ENCODE measurements around the gene VPS18. TPM values are rescaled to one million over a fixed set of nuclear protein-coding genes. Genes with fewer than 3 reads are reported as not detected.

The VPS18 gene
- total RNA-seq, 1 donor from 2014 or later, result 37.6 TPM

DNA sequence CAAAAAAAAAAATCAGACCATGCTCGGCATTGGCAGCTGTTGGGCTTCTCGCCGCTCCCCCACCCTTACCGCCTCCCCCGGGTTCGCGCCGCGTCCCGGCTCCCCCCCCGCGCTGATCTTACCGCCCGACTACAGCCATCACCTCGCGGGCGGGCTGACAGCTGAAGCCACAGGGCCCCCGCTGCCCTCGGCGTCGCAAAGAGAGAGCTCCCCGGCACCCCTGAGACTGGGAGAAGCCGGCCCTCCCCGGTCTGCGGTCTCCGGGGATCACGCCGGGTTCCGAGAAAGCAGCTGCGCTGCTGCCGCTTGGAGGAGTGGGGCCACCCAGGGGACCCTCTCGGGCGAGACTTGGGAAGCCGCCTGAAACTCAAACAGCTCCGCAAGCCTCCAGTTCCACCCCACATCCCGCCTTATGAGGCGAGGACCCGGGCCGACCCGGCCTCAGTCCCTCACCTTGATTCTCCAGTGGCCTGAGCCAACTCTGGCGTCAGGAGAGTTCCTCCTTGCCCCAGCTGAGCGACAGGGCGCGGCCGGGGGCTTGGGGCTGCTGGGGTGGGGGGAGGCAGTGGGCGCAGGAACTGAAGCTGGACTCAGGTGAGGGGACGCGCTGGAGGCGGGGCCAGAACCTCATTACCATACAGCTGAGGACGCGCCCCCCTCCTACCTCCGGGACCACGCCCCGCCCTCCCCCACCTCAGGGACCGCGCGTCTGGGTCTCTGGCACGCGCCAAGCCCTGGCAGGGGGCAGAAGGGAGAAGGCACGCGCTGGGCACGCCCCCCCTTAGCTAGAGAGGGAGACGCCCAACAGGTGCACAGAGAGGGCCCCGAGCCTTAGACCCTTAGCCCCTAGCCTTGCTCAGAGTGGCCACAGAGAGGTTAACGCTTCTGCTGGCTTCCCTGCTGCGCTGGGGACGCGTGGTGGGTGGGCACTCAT is 33.9 kb downstream of the VPS18 start:
- no peaks in the 10 kb centered on the region for H3K9me3 Mint-ChIP-seq (ENCODE audit: unreplicated experiment)
- H3K36me3 Mint-ChIP-seq (ENCODE audit: low read depth, unreplicated experiment), result peaks cover 5% of the 10 kb centered on the region
- no peak overlapping the region for H3K9ac ChIP-seq (ENCODE audit: low read length)
- DNase-seq (ENCODE audit: low read depth) (no peak), FAIRE-seq (no peak)
- peak overlapping the region; percentile 72 for H3K4me3 Mint-ChIP-seq (ENCODE audit: unreplicated experiment)
- H3K27me3 ChIP-seq (ENCODE audit: insufficient read depth, low read length), result peaks cover 60% of the 10 kb centered on the region
- no peaks in the 10 kb centered on the region for H3K79me2 ChIP-seq (ENCODE audit: insufficient read depth, low read length)
- H3K36me3 ChIP-seq (ENCODE audit: insufficient read depth, low read length), result no peaks in the 10 kb centered on the region
- H3K4me1 Mint-ChIP-seq (ENCODE audit: low read depth, unreplicated experiment), result peaks cover 13% of the 10 kb centered on the region
- H3K27me3 Mint-ChIP-seq (ENCODE audit: low read depth, unreplicated experiment), result peaks cover 68% of the 10 kb centered on the region
- no peak overlapping the region for H3K4me3 ChIP-seq (ENCODE audit: insufficient read depth, low read depth, low read length)
- no peaks in the 10 kb centered on the region for H3K9me3 ChIP-seq (ENCODE audit: insufficient read depth, low read depth, low read length)
- peaks cover 18% of the 10 kb centered on the region for H3K4me1 ChIP-seq (ENCODE audit: insufficient read depth, low read length)
- H3K27ac ChIP-seq (ENCODE audit: low read depth, low read length), result no peak overlapping the region
- H4K20me1 ChIP-seq (ENCODE audit: insufficient read depth, low read length), result peaks cover 10% of the 10 kb centered on the region
- H2AFZ ChIP-seq (ENCODE audit: low read depth, low read length), result no peak overlapping the region
- no peak overlapping the region for H3K27ac Mint-ChIP-seq (ENCODE audit: unreplicated experiment)
- H3K4me2 ChIP-seq (ENCODE audit: low read length), result peak overlapping the region; percentile 88
- TF ChIP-seq EZH2 (IDR thresholded peaks at IDR 0.05; ENCODE audit: insufficient read depth, low read length), result peak; percentile 86
- TF ChIP-seq, protein P1, sequence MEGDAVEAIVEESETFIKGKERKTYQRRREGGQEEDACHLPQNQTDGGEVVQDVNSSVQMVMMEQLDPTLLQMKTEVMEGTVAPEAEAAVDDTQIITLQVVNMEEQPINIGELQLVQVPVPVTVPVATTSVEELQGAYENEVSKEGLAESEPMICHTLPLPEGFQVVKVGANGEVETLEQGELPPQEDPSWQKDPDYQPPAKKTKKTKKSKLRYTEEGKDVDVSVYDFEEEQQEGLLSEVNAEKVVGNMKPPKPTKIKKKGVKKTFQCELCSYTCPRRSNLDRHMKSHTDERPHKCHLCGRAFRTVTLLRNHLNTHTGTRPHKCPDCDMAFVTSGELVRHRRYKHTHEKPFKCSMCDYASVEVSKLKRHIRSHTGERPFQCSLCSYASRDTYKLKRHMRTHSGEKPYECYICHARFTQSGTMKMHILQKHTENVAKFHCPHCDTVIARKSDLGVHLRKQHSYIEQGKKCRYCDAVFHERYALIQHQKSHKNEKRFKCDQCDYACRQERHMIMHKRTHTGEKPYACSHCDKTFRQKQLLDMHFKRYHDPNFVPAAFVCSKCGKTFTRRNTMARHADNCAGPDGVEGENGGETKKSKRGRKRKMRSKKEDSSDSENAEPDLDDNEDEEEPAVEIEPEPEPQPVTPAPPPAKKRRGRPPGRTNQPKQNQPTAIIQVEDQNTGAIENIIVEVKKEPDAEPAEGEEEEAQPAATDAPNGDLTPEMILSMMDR (IDR thresholded peaks at IDR 0.05; ENCODE audit: insufficient read depth, low read depth, low read length), result no peak

DNA sequence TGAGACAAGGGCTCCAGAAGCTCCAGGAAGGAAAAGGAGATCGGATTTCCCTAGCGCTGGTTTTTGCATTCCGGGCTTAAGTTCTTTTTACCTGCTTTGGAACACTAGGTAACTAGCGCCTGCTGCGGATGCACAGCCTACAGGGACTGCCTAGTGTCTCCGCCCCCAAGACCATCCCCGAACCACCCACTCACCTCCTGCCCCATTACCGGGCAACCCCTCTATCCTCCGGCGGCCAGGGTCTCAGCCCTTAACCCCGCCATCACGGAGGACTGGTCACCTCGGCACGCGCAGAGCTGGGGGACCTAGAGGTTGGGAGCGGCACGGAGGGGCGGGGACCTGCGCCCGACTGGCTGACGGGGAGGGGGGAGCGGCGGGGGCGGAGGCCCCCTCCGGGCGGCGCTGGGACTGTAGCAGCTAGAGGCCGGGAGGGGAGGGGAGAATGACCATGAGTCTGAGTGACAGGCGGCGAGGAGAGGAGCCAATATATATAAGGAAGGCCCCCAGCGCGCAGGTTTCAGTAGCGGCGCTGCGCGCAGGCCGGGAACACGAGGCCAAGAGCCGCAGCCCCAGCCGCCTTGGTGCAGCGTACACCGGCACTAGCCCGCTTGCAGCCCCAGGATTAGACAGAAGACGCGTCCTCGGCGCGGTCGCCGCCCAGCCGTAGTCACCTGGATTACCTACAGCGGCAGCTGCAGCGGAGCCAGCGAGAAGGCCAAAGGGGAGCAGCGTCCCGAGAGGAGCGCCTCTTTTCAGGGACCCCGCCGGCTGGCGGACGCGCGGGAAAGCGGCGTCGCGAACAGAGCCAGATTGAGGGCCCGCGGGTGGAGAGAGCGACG is 34.8 kb downstream of the VPS18 start, which contains the start of gene DLL4:
Gene DLL4, plus strand, starts transcription at position 520 of the 839 bp plus-strand sequence. CDS start 329 bp downstream, outside the sequence.
- Histone ChIP-seq H3K4me2 (ENCODE audit: low read length) (peak within 1 kb of the TSS; percentile 88), H4K20me1 (ENCODE audit: insufficient read depth, low read length) (peaks cover 10% of the 10 kb centered on the region), H3K79me2 (ENCODE audit: insufficient read depth, low read length) (no peaks in the 10 kb centered on the region), H3K27me3 (ENCODE audit: insufficient read depth, low read length) (peaks cover 60% of the 10 kb centered on the region), H3K9me3 (ENCODE audit: insufficient read depth, low read depth, low read length) (no peaks in the 10 kb centered on the region), H3K9ac (ENCODE audit: low read length) (no peak within 1 kb of the TSS), H3K4me3 (ENCODE audit: insufficient read depth, low read depth, low read length) (peak within 1 kb of the TSS; percentile 44), H3K4me1 (ENCODE audit: insufficient read depth, low read length) (peaks cover 18% of the 10 kb centered on the region), H2AFZ (ENCODE audit: low read depth, low read length) (peak within 1 kb of the TSS; percentile 83), H3K36me3 (ENCODE audit: insufficient read depth, low read length) (no peaks in the 10 kb centered on the region), H3K27ac (ENCODE audit: low read depth, low read length) (no peak within 1 kb of the TSS)
- Mint-ChIP-seq H3K9me3 (ENCODE audit: unreplicated experiment) (no peaks in the 10 kb centered on the region), H3K4me1 (ENCODE audit: low read depth, unreplicated experiment) (peaks cover 10% of the 10 kb centered on the region), H3K27me3 (ENCODE audit: low read depth, unreplicated experiment) (peaks cover 70% of the 10 kb centered on the region), H3K4me3 (ENCODE audit: unreplicated experiment) (peak within 1 kb of the TSS; percentile 81), H3K27ac (ENCODE audit: unreplicated experiment) (no peak within 1 kb of the TSS), H3K36me3 (ENCODE audit: low read depth, unreplicated experiment) (peaks cover 5% of the 10 kb centered on the region)
- FAIRE-seq (no peak), DNase-seq (ENCODE audit: low read depth) (peak; percentile 27)
- TF ChIP-seq, protein P1 (IDR thresholded peaks at IDR 0.05; ENCODE audit: insufficient read depth, low read depth, low read length), result no peak
- peak; percentile 89 for TF ChIP-seq EZH2 (IDR thresholded peaks at IDR 0.05; ENCODE audit: insufficient read depth, low read length)

All from astrocyte (in vitro differentiated cells and primary cell).